Thymus (tissue), 11 donors: Measurements from ENCODE around the gene IGIP. TPM values are rescaled to one million over a fixed set of nuclear protein-coding genes. Genes with fewer than 3 reads are reported as not detected.

Experiments used
- DNase-seq, 9 donors: peaks; one replicate each; pipeline ENCODE4 v3.0.0-alpha.2; 2013; ENCODE audit warnings: low spot score in 9 of 9, low read depth in 6 of 9, missing footprints in 1 of 9
- H3K27ac ChIP-seq, 2 donors: one replicate each; pipeline ENCODE4 v1.5.1; 2013; ENCODE audit warnings: control low read depth in 1 of 2, low read depth in 1 of 2, low read length in 1 of 2, mild to moderate bottlenecking in 1 of 2, moderate library complexity in 1 of 2
- H3K27me3 ChIP-seq, 2 donors: one replicate each; pipeline ENCODE4 v1.5.1; 2013; ENCODE audit warnings: low read length in 1 of 2; ENCODE audit not compliant: control insufficient read depth in 2 of 2, insufficient read depth in 1 of 2
- H3K36me3 ChIP-seq, 2 donors: one replicate each; pipeline ENCODE4 v1.5.1; 2013; ENCODE audit warnings: low read length in 1 of 2, mild to moderate bottlenecking in 1 of 2, moderate library complexity in 1 of 2; ENCODE audit not compliant: control insufficient read depth in 2 of 2, insufficient read depth in 2 of 2
- H3K4me1 ChIP-seq, 2 donors: one replicate each; pipeline ENCODE4 v1.5.1; 2013; ENCODE audit warnings: low read length in 2 of 2; ENCODE audit not compliant: control insufficient read depth in 2 of 2, insufficient read depth in 2 of 2
- H3K4me3 ChIP-seq, 2 donors: one replicate each; pipeline ENCODE4 v1.5.1; 2013; ENCODE audit warnings: low read length in 2 of 2, control low read depth in 1 of 2, mild to moderate bottlenecking in 1 of 2
- H3K9me3 ChIP-seq, 2 donors: one replicate each; pipeline ENCODE4 v1.5.1; 2013; ENCODE audit warnings: low read length in 1 of 2, mild to moderate bottlenecking in 1 of 2; ENCODE audit not compliant: control insufficient read depth in 2 of 2, insufficient read depth in 1 of 2
- WGBS: extraction: QIAGEN DNeasy Blood & Tissue Kit; methylation state at CpG from one replicate; pipeline ENCODE4 v1.1.7; 2013; 5-methylcytosine and 5-hydroxymethylcytosine counted together
- polyA plus RNA-seq: library from polyadenylated mRNA; stranded (reverse); fragments of 200-250 nt; gene quantifications from one replicate; pipeline ENCODE4 v1.2.3, GENCODE V29; 2013
- total RNA-seq: library from RNA; stranded (reverse); fragments of 120-200 nt; gene quantifications from one replicate; pipeline ENCODE4 v1.2.4, GENCODE V29; 2013
- donor health status: healthy.

Gene IGIP
- total and polyA plus RNA-seq, 2 donors, result 1.5 to 9.2 TPM

GRCh38 chr5:140109018-140109758 lies 16.5 kb upstream of the IGIP start:
- Histone ChIP-seq H3K9me3 (peaks cover 0 to 7% of the 10 kb centered on the region in 2 donors), H3K36me3 (no peaks in the 10 kb centered on the region), H3K27me3 (peaks cover 35 to 87% of the 10 kb centered on the region in 2 donors), H3K4me3 (peak overlapping the region in 1 of 2 donors; percentile 72), H3K27ac (no peak overlapping the region), H3K4me1 (peaks cover 25 to 35% of the 10 kb centered on the region in 2 donors)
- peak in 3 of 9 donors; percentile 30 to 56 (median 32) for DNase-seq
- WGBS, result 36% methylated on average over 24 of the region's 24 CpGs

GRCh38 chr5:140109759-140110645 lies 15.7 kb upstream of the IGIP start:
- WGBS, result 62% methylated on average over 2 of the region's 2 CpGs
- Histone ChIP-seq H3K9me3 (peaks cover 0 to 11% of the 10 kb centered on the region in 2 donors), H3K4me3 (no peak overlapping the region), H3K27me3 (peaks cover 35 to 85% of the 10 kb centered on the region in 2 donors), H3K27ac (no peak overlapping the region), H3K36me3 (no peaks in the 10 kb centered on the region), H3K4me1 (peaks cover 25 to 40% of the 10 kb centered on the region in 2 donors)
- peak in 3 of 9 donors; percentile 30 to 58 (median 31) for DNase-seq

- Histone ChIP-seq H3K4me1 (peaks cover 25 to 43% of the 10 kb centered on the region in 2 donors), H3K4me3 (no peak overlapping the region), H3K27ac (no peak overlapping the region), H3K9me3 (peaks cover 0 to 11% of the 10 kb centered on the region in 2 donors), H3K36me3 (no peaks in the 10 kb centered on the region), H3K27me3 (peaks cover 35 to 79% of the 10 kb centered on the region in 2 donors)
- 58% methylated on average over 1 of the region's 1 CpG for WGBS
- DNase-seq, result no peak
Observed at GRCh38 chr5:140110646-140110957, 15.1 kb upstream of the IGIP start.

- Histone ChIP-seq H3K27me3 (peaks cover 35 to 74% of the 10 kb centered on the region in 2 donors), H3K36me3 (no peaks in the 10 kb centered on the region), H3K27ac (no peak overlapping the region), H3K4me1 (peaks cover 25 to 43% of the 10 kb centered on the region in 2 donors), H3K4me3 (no peak overlapping the region), H3K9me3 (peaks cover 0 to 11% of the 10 kb centered on the region in 2 donors)
- 46% methylated on average over 18 of the region's 18 CpGs for WGBS
- no peak for DNase-seq
Observed at GRCh38 chr5:140111011-140111858, 14.5 kb upstream of the IGIP start.

- peak overlapping the region in 1 of 2 donors; percentile 2 for H3K4me3 ChIP-seq
Observed at GRCh38 chr5:140111859-140112551, 13.7 kb upstream of the IGIP start.

GRCh38 chr5:140112685-140113179 lies 13.0 kb upstream of the IGIP start:
- H3K27me3 ChIP-seq, result peaks cover 35 to 62% of the 10 kb centered on the region in 2 donors
- peaks cover 24 to 35% of the 10 kb centered on the region in 2 donors for H3K4me1 ChIP-seq
- DNase-seq, result no peak
- peaks cover 0 to 11% of the 10 kb centered on the region in 2 donors for H3K9me3 ChIP-seq
- H3K27ac ChIP-seq, result no peak overlapping the region
- H3K36me3 ChIP-seq, result no peaks in the 10 kb centered on the region
- 43% methylated on average over 13 of the region's 13 CpGs for WGBS
- peak overlapping the region; percentile 76 for H3K4me3 ChIP-seq

More at GRCh38 chr5:140111859-140112551, 13.7 kb upstream of the IGIP start:
- peaks cover 0 to 11% of the 10 kb centered on the region in 2 donors for H3K9me3 ChIP-seq
- H3K36me3 ChIP-seq, result no peaks in the 10 kb centered on the region
- 38% methylated on average over 8 of the region's 8 CpGs for WGBS
- peak in 1 of 9 donors; percentile 14 for DNase-seq
- no peak overlapping the region for H3K27ac ChIP-seq
- peaks cover 26 to 39% of the 10 kb centered on the region in 2 donors for H3K4me1 ChIP-seq
- H3K27me3 ChIP-seq, result peaks cover 35 to 67% of the 10 kb centered on the region in 2 donors

- Histone ChIP-seq H3K36me3 (no peaks in the 10 kb centered on the region), H3K4me1 (peaks cover 24 to 33% of the 10 kb centered on the region in 2 donors), H3K4me3 (peak overlapping the region; percentile 76), H3K27me3 (peaks cover 35 to 59% of the 10 kb centered on the region in 2 donors), H3K9me3 (peaks cover 0 to 11% of the 10 kb centered on the region in 2 donors), H3K27ac (peak overlapping the region in 1 of 2 donors; percentile 91)
- DNase-seq, result peak in 1 of 9 donors; percentile 24
- WGBS, result 2% methylated on average over 28 of the region's 28 CpGs
Observed at GRCh38 chr5:140113180-140113698, 12.5 kb upstream of the IGIP start.
